ENCODE results near the gene PISD. TPM values are rescaled to one million over a fixed set of nuclear protein-coding genes. Genes with fewer than 3 reads are reported as not detected.

PISD gene
- total RNA-seq, 1 donor from 2014 or later, result 16.0 TPM

- ATAC-seq (no peak), DNase-seq (ENCODE audit: low spot score) (no peak)
Measured at GRCh38 chr22:31575190-31575589, 86.8 kb downstream of the PISD start.

- DNase-seq (ENCODE audit: low spot score) (no peak), ATAC-seq (no peak)
Measured at GRCh38 chr22:31574055-31574670, 87.9 kb downstream of the PISD start.

- DNase-seq (ENCODE audit: low spot score) (no peak), ATAC-seq (no peak)
Measured at GRCh38 chr22:31572939-31573338, 89.1 kb downstream of the PISD start.

GRCh38 chr22:31569126-31569525 is 92.9 kb downstream of the PISD start:
- ATAC-seq (no peak), DNase-seq (ENCODE audit: low spot score) (no peak)

Other genes with a start within 250 kb of the PISD start
- gene EIF4ENIF1, start 172.4 kb downstream of the PISD start, total RNA-seq, result 8.9 TPM
- 7.6 TPM for gene SFI1, start 165.7 kb downstream of the PISD start, total RNA-seq
- 19.5 TPM for gene PRR14L, start 87.9 kb upstream of the PISD start, total RNA-seq
- 18.1 TPM for gene DEPDC5, start 91.8 kb upstream of the PISD start, total RNA-seq